CD8-positive, alpha-beta memory T cell (primary cell): ENCODE results near the gene MAP1B. TPM values are rescaled to one million over a fixed set of nuclear protein-coding genes. Genes with fewer than 3 reads are reported as not detected.

ENCODE experiments used
- CTCF ChIA-PET: fragments of 350-600 bp; sonication (Branson Sonifier 250); formaldehyde crosslinking; loops from one replicate; lab custom pipeline; 2021; ENCODE audit warnings: antibody characterized with exemption; lab: Charles Lee
- POLR2A ChIA-PET: fragments of 350-600 bp; sonication (Branson Sonifier 250); formaldehyde crosslinking; loops from one replicate; lab custom pipeline; 2021; ENCODE audit warnings: antibody characterized with exemption; lab: Charles Lee
- DNase-seq, 5 donors: peaks; one replicate each; pipeline versions ENCODE4 v3.0.0 to v3.0.0-alpha.2; 2020 to 2022; ENCODE audit warnings: mixed read lengths in 1 of 5
- H3K27ac ChIP-seq: one replicate; pipeline ENCODE4 v1.7.0; 2013; ENCODE audit warnings: low read depth, mild to moderate bottlenecking, low read length, moderate library complexity
- H3K27me3 ChIP-seq: 2 replicates; pipeline ENCODE4 v1.7.0; 2013; ENCODE audit warnings: low read length, mild to moderate bottlenecking; ENCODE audit not compliant: insufficient read depth, poor library complexity, severe bottlenecking
- H3K36me3 ChIP-seq: 2 replicates; pipeline ENCODE4 v1.7.0; 2013; ENCODE audit warnings: mild to moderate bottlenecking, low read length, moderate library complexity; ENCODE audit not compliant: insufficient read depth
- H3K4me1 ChIP-seq: 2 replicates; pipeline ENCODE4 v1.7.0; 2013; ENCODE audit warnings: mild to moderate bottlenecking, low read length, moderate library complexity; ENCODE audit not compliant: insufficient read depth
- H3K4me3 ChIP-seq: 2 replicates; pipeline ENCODE4 v1.7.0; 2013; ENCODE audit warnings: mild to moderate bottlenecking, low read length
- H3K9me3 ChIP-seq: 2 replicates; pipeline ENCODE4 v1.7.0; 2013; ENCODE audit warnings: mild to moderate bottlenecking, low read length
- H3K27ac Mint-ChIP-seq, 8 donors: one replicate each; pipeline ENCODE4 v1.8.0; 2020 to 2021; ENCODE audit warnings: mixed read lengths in 8 of 8, mild to moderate bottlenecking in 6 of 8, inconsistent platforms in 3 of 8, moderate library complexity in 3 of 8
- H3K27me3 Mint-ChIP-seq, 2 donors: one replicate each; pipeline ENCODE4 v1.8.0; 2020 to 2021; ENCODE audit warnings: mixed read lengths in 2 of 2, mild to moderate bottlenecking in 1 of 2, moderate library complexity in 1 of 2
- H3K36me3 Mint-ChIP-seq, 3 donors: one replicate each; pipeline ENCODE4 v1.8.0; 2020 to 2021; ENCODE audit warnings: mixed read lengths in 3 of 3, inconsistent platforms in 1 of 3, mild to moderate bottlenecking in 1 of 3
- H3K4me1 Mint-ChIP-seq, 3 donors: one replicate each; pipeline ENCODE4 v1.8.0; 2020 to 2021; ENCODE audit warnings: mixed read lengths in 3 of 3, inconsistent platforms in 1 of 3, mild to moderate bottlenecking in 1 of 3
- H3K4me3 Mint-ChIP-seq, 7 donors: one replicate each; pipeline ENCODE4 v1.8.0; 2020 to 2021; ENCODE audit warnings: mixed read lengths in 7 of 7, mild to moderate bottlenecking in 6 of 7, moderate library complexity in 4 of 7, inconsistent platforms in 2 of 7
- H3K9me3 Mint-ChIP-seq, 5 donors: one replicate each; pipeline ENCODE4 v1.8.0; 2020 to 2022; ENCODE audit warnings: mixed read lengths in 5 of 5, mild to moderate bottlenecking in 3 of 5, moderate library complexity in 2 of 5, inconsistent platforms in 1 of 5
- polyA plus RNA-seq: library from polyadenylated mRNA; unstranded; fragments of 300-500 nt; fragmentation: Illumina TruSeq; gene quantifications from one replicate; pipeline ENCODE4 v1.2.3, GENCODE V29; 2021
- total RNA-seq, 2 experiments: library from RNA; stranded (reverse); gene quantifications; one replicate each; pipeline ENCODE4 v1.2.3, GENCODE V29; 2021

The MAP1B gene
- total and polyA plus RNA-seq, 3 experiments from 2014 or later = 0.13 to 0.18 (median 0.16) TPM

GRCh38 chr5:72117307-72117706 lies 10.0 kb downstream of the MAP1B start:
- POLR2A ChIA-PET = no interaction called here
- Mint-ChIP-seq H3K9me3 (peaks cover 0 to 2% (median 0%) of the 10 kb centered on the region in 5 donors), H3K4me1 (no peaks in the 10 kb centered on the region), H3K4me3 (no peak overlapping the region), H3K27me3 (peaks cover 11 to 67% of the 10 kb centered on the region in 2 donors), H3K36me3 (no peaks in the 10 kb centered on the region), H3K27ac (no peak overlapping the region)
- H3K4me3 ChIP-seq = no peak overlapping the region
- no peaks in the 10 kb centered on the region for H3K27me3 ChIP-seq
- H3K9me3 ChIP-seq = no peaks in the 10 kb centered on the region
- no peak for DNase-seq
- CTCF ChIA-PET = no interaction called here
- H3K4me1 ChIP-seq = no peaks in the 10 kb centered on the region
- no peak overlapping the region for H3K27ac ChIP-seq
- H3K36me3 ChIP-seq = no peaks in the 10 kb centered on the region

- H3K27me3 ChIP-seq = peaks cover 4% of the 10 kb centered on the region
Observed at GRCh38 chr5:72121052-72121779, 13.9 kb downstream of the MAP1B start.

GRCh38 chr5:72121780-72122445 lies 14.6 kb downstream of the MAP1B start:
- no peaks in the 10 kb centered on the region for H3K9me3 ChIP-seq
- H3K4me1 Mint-ChIP-seq = no peaks in the 10 kb centered on the region
- no peaks in the 10 kb centered on the region for H3K36me3 Mint-ChIP-seq
- no peak overlapping the region for H3K27ac Mint-ChIP-seq
- no peak overlapping the region for H3K27ac ChIP-seq
- no peak overlapping the region for H3K4me3 ChIP-seq
- no peaks in the 10 kb centered on the region for H3K4me1 ChIP-seq
- POLR2A ChIA-PET = no interaction called here
- CTCF ChIA-PET = interaction anchor here (1.5 kb wide), 1 partner anchor 11 kb away, joined by 3 read pairs; no protein-coding TSS in a partner anchor
- peaks cover 0 to 2% (median 0%) of the 10 kb centered on the region in 5 donors for H3K9me3 Mint-ChIP-seq
- H3K36me3 ChIP-seq = no peaks in the 10 kb centered on the region
- DNase-seq = no peak
- peaks cover 12 to 85% of the 10 kb centered on the region in 2 donors for H3K27me3 Mint-ChIP-seq
- peaks cover 4% of the 10 kb centered on the region for H3K27me3 ChIP-seq
- no peak overlapping the region for H3K4me3 Mint-ChIP-seq

More at GRCh38 chr5:72121052-72121779, 13.9 kb downstream of the MAP1B start:
- no peaks in the 10 kb centered on the region for H3K9me3 ChIP-seq
- no peak for DNase-seq
- H3K27ac ChIP-seq = no peak overlapping the region
- Mint-ChIP-seq H3K27me3 (peaks cover 12 to 83% of the 10 kb centered on the region in 2 donors), H3K4me3 (no peak overlapping the region), H3K4me1 (no peaks in the 10 kb centered on the region), H3K36me3 (no peaks in the 10 kb centered on the region), H3K27ac (no peak overlapping the region), H3K9me3 (peaks cover 0 to 2% (median 0%) of the 10 kb centered on the region in 5 donors)
- no peaks in the 10 kb centered on the region for H3K4me1 ChIP-seq
- ChIA-PET POLR2A (no interaction called here), CTCF (no interaction called here)
- no peak overlapping the region for H3K4me3 ChIP-seq
- H3K36me3 ChIP-seq = no peaks in the 10 kb centered on the region

GRCh38 chr5:72122602-72123001 lies 15.3 kb downstream of the MAP1B start:
- Mint-ChIP-seq H3K4me1 (no peaks in the 10 kb centered on the region), H3K36me3 (no peaks in the 10 kb centered on the region), H3K4me3 (no peak overlapping the region), H3K27me3 (peaks cover 11 to 83% of the 10 kb centered on the region in 2 donors), H3K27ac (no peak overlapping the region), H3K9me3 (peaks cover 0 to 2% (median 0%) of the 10 kb centered on the region in 5 donors)
- peaks cover 4% of the 10 kb centered on the region for H3K27me3 ChIP-seq
- H3K9me3 ChIP-seq = no peaks in the 10 kb centered on the region
- H3K36me3 ChIP-seq = no peaks in the 10 kb centered on the region
- POLR2A ChIA-PET = no interaction called here
- no peak overlapping the region for H3K4me3 ChIP-seq
- CTCF ChIA-PET = interaction anchor here (1.5 kb wide), 1 partner anchor 11 kb away, joined by 3 read pairs; no protein-coding TSS in a partner anchor
- no peak for DNase-seq
- no peak overlapping the region for H3K27ac ChIP-seq
- no peaks in the 10 kb centered on the region for H3K4me1 ChIP-seq

GRCh38 chr5:72123764-72124376 lies 16.6 kb downstream of the MAP1B start:
- CTCF ChIA-PET = interaction anchor here (1.0 kb wide), 1 partner anchor 185 kb away, joined by 5 read pairs; no protein-coding TSS in a partner anchor
- POLR2A ChIA-PET = no interaction called here
- Histone ChIP-seq H3K4me1 (no peaks in the 10 kb centered on the region), H3K36me3 (no peaks in the 10 kb centered on the region), H3K27ac (no peak overlapping the region), H3K4me3 (no peak overlapping the region), H3K9me3 (no peaks in the 10 kb centered on the region), H3K27me3 (peaks cover 4% of the 10 kb centered on the region)
- no peaks in the 10 kb centered on the region for H3K36me3 Mint-ChIP-seq
- peaks cover 0 to 2% (median 0%) of the 10 kb centered on the region in 5 donors for H3K9me3 Mint-ChIP-seq
- H3K4me3 Mint-ChIP-seq = no peak overlapping the region
- DNase-seq = no peak
- no peaks in the 10 kb centered on the region for H3K4me1 Mint-ChIP-seq
- peaks cover 13 to 78% of the 10 kb centered on the region in 2 donors for H3K27me3 Mint-ChIP-seq
- H3K27ac Mint-ChIP-seq = no peak overlapping the region

GRCh38 chr5:72125271-72125940 lies 18.1 kb downstream of the MAP1B start:
- Mint-ChIP-seq H3K27me3 (peaks cover 16 to 77% of the 10 kb centered on the region in 2 donors), H3K4me1 (no peaks in the 10 kb centered on the region), H3K36me3 (peaks cover 0 to 2% (median 0%) of the 10 kb centered on the region in 3 donors), H3K27ac (no peak overlapping the region), H3K9me3 (no peaks in the 10 kb centered on the region), H3K4me3 (no peak overlapping the region)
- CTCF ChIA-PET = no interaction called here
- H3K4me1 ChIP-seq = no peaks in the 10 kb centered on the region
- POLR2A ChIA-PET = no interaction called here
- H3K9me3 ChIP-seq = no peaks in the 10 kb centered on the region
- no peaks in the 10 kb centered on the region for H3K36me3 ChIP-seq
- no peak overlapping the region for H3K27ac ChIP-seq
- H3K4me3 ChIP-seq = no peak overlapping the region
- H3K27me3 ChIP-seq = peaks cover 4% of the 10 kb centered on the region
- DNase-seq = no peak

GRCh38 chr5:72125941-72126620 lies 18.8 kb downstream of the MAP1B start:
- CTCF ChIA-PET = no interaction called here
- DNase-seq = no peak
- no peaks in the 10 kb centered on the region for H3K9me3 Mint-ChIP-seq

More at GRCh38 chr5:72125941-72126620, 18.8 kb downstream of the MAP1B start:
- no peaks in the 10 kb centered on the region for H3K36me3 ChIP-seq
- POLR2A ChIA-PET = no interaction called here
- no peaks in the 10 kb centered on the region for H3K9me3 ChIP-seq
- peaks cover 16 to 74% of the 10 kb centered on the region in 2 donors for H3K27me3 Mint-ChIP-seq
- no peaks in the 10 kb centered on the region for H3K4me1 Mint-ChIP-seq
- peaks cover 0 to 2% (median 0%) of the 10 kb centered on the region in 3 donors for H3K36me3 Mint-ChIP-seq
- H3K27me3 ChIP-seq = peaks cover 4% of the 10 kb centered on the region
- H3K27ac ChIP-seq = no peak overlapping the region
- H3K4me3 Mint-ChIP-seq = no peak overlapping the region
- H3K4me3 ChIP-seq = no peak overlapping the region
- no peak overlapping the region for H3K27ac Mint-ChIP-seq
- H3K4me1 ChIP-seq = no peaks in the 10 kb centered on the region
